DMS153 treated with DMSO at 0.1 percent for 48 hours (cell line): ENCODE results near the gene CRHR2.
"Not testable (repeated sequence)": the region's sequence is repeated elsewhere in the genome, so short reads cannot be mapped to it uniquely, and the experiment has no call there.

ENCODE experiments used
- DNase-seq: peaks from one replicate; lab custom pipeline; 2025; ENCODE audit not compliant: unreplicated experiment; lab: John Stamatoyannopoulos, UW

CRHR2 gene

DNA sequence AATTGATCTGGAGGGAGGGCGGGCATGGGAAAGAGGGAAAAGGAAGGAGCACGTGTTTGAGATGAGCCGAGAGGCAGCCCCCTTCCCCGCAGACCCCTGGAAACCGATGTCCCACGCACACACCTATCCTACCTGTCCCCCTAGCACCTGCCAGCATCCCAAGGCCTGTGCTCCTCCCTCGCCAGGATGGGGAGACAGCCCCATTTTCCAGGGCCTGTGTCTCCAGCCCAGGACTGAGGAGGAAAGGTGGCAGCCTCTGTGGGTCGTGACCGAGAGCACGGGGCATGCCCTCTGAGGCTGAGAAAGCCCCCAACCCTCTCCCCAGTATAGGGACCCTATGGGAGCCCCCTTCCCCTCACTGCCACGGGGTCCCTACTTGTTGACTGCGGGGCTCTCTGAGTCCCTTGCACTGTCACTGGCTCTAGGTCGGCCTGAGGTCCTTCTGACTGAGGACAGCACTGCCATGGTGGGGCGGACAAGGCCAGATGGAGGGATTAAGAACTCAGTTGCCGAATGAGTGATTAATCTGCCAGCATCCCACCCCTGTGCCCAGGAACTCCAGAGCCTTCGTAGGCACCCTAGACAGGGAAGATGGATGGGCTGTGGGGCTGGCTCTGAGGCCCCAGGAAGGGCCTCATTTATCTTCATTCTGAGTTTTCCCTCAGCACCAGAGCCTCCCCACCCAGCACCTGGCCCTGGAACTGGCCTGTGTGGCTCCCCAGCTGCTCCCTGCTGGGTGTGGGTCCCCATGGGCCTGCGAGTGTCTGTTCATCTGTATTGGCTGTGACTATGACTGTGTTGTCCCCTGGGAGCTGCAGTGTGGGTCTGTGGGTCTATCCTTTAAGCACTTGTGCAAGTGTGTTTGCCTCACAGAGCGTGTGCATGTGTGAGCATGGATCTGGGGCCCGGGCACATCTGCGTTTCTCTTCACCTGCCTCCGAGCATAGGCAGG, 26.0 kb downstream of the CRHR2 start:
- DNase-seq = no peak

DNA sequence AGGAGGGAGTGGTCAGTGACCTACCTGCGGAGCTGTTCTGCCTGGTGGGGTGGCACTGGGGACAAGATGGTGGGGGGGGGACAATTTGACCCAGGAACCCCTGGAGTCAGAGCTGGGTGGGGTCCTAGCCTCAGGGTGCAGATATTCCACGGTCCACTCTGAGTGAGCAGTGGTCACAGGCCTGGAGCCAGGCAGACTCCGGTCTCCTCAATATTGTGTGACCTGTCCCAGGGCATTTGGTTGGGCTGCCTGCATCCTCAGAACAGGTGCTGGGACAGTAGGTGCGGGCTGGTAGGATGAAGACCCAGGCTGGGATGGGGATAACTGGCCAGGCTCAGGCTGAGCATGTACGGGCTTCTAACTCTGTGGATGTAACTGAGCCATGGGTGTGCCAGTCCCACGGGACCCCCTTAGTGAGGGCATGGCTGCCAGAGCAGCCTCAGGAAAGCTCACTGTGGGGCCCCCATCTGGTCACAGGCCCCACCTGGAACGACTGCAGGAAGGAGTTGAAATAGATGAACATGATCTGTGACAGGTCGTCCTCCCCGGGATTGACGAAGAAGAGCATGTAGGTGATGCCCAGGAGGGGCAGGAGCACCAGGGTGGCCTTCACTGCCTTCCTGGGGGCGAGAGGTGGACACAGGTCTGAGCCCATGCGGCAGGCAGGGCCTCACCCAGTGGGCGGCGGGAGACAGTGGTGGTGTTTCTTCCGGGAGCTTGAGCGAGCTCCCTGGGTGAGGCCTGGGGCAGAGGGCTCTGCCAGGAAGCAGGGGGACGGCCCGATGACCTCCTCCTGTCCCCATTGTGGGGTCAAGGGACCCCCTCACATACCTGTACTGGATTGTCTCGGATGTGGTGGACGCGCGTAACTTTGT, 26.9 kb downstream of the CRHR2 start:
- no peak for DNase-seq

GRCh38 chr7:30654296-30655090, 27.8 kb downstream of the CRHR2 start:
- no peak for DNase-seq

- DNase-seq = no peak
These were observed 29.3 kb downstream of the CRHR2 start for GRCh38 chr7:30652698-30653641.

DNA sequence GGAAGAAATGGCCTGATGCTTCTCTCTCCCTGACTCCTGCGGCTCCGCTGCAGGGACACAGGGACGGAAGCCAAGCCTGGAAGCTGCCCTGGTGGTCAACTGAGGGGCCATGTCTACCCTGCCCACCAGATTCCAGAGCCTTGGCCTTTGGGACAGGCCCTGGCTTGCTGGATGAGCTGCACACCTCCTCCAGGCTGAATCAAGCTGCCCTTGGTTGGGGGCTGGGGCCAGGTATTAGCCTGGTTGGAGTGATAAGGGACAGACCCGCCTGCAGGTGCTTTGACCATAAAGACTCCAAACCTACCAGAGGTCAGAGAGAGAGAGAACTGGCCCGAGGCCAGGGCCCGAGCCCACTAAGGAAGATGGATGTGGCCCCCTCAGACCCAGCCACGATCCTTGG, 30.1 kb downstream of the CRHR2 start:
- no peak for DNase-seq

GRCh38 chr7:30650421-30650808, 31.8 kb downstream of the CRHR2 start:
- no peak for DNase-seq

DNA sequence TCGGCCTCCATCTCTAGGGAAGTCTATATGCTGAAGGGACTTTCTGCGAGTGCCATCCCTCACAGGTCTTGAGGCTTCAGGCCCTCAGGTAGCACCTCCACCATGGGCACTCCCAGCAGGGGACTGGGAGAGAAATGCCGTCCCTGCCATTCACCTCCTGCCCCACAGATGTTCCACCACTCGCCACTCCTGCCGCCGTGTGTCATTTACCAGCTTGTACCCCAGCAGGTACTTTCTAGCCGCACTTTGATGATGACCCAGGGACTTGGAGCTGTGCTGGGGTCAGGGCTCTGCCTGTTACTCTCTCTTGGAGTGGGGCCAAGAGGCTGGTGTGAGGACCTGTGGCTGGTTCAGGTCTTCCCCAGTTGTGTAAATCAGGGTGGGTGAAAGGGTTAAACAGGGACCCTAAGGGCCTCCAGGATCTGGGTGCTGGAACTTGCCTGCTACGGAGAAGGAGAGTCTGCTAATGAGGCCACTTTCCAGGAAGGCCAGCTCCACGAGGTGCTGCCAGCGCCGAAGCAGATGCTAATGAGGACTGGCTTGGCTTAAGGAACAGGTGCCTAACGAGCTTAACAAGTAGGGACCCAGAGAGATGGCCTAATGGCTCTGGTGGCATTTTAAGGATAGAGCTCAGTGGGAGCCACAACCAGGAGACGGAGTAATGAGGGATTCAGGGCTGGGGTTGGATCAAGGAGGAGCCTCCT, 32.4 kb downstream of the CRHR2 start:
- DNase-seq = no peak

DNA sequence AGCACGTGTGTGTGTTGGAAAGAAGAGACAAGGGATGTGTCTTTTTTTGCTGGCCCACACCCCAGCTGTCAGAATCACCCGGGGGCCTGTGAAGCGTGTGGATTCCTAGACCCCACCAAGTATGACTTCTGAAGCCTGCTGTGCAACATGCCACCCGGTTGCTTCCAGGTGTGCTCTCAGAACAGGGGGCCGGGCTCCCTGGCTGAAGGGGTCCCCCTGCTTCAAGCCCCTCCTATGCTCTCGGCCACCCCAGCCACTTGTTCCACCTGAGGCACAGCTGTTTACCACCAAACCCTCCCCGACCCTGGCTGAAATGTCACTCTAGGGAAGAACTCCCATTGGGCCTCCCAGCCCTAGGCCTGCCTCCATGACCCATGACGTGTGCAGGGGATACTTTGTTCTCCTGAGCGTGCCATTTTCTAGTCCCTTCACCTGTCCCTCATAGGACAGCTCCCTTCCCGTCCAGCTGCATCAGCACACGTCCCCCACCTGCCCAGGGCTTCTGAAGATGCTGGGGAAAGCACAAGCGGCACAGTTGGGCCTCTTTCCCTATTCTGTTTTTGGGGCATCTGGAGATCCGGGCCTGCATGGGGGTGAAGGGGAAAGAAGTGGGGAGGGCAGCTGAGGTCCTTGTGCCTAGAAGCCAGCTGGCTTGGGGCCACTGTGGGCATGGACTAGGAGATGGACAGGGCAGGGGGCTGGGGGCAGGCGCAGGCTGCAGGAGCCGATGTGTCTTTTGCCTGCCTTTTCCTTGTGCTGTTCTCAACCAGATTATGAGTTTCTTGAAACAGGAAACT, 33.3 kb downstream of the CRHR2 start:
- DNase-seq = no peak

- peak; percentile 11 for DNase-seq
These were observed 34.5 kb downstream of the CRHR2 start for GRCh38 chr7:30647589-30648364.

DNA sequence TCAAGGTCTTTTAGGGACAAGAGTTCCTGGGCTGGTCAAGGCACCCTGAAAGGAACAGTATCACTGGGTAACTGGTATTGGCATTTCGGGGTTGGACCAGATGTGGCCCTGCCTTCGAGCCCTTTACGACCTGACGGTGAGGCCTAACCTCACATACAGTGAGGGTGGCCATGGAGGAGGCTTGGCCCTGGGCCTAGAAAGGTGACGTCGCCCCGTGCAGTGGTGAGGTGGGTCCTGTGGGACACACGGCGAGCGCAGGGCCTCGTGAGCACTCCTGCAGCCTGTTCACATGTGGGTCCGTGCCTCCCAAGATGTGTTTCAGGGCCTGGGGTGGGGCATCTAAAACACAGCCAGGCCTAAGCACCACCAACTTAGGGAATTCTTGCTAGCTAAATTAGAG, 36.1 kb downstream of the CRHR2 start:
- no peak for DNase-seq

GRCh38 chr7:30645661-30646060, 36.6 kb downstream of the CRHR2 start:
- DNase-seq = no peak

- no peak for DNase-seq
These were observed 37.8 kb downstream of the CRHR2 start for GRCh38 chr7:30644286-30644955.

GRCh38 chr7:30642789-30643188, 39.5 kb downstream of the CRHR2 start:
- peak; percentile 26 for DNase-seq

DNA sequence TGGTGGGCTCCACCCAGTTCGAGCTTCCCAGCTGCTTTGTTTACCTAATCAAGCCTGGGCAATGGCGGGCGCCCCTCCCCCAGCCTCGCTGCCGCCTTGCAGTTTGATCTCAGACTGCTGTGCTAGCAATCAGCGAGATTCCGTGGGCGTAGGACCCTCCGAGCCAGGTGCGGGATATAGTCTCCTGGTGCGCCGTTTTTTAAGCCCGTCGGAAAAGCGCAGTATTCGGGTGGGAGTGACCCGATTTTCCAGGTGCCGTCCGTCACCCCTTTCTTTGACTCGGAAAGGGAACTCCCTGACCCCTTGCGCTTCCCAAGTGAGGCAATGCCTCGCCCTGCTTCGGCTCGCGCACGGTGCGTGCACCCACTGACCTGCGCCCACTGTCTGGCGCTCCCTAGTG, 39.9 kb downstream of the CRHR2 start:
- not testable (repeated sequence) for DNase-seq

DNA sequence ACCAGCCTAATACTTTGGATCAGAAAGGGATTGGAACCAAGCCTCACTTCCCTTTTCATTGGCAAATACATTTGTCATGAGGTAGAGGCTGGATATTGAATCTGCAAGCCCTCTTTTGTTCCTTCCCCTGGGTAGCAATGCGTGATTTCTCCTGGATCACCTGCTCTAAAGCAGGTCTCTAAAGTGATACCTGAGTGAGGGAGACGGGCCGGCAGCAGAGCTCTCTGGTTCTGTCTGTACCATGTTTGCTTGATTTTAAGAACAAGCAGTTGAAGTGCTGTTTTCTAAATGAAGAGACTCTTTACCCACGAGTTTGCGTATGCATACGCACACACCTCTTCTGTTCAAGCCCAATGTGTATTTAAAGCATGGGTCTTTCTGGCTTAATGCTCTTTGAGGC, 46.5 kb downstream of the CRHR2 start:
- no peak for DNase-seq

- no peak for DNase-seq
These were observed 47.5 kb downstream of the CRHR2 start for GRCh38 chr7:30634634-30635201.

DNA sequence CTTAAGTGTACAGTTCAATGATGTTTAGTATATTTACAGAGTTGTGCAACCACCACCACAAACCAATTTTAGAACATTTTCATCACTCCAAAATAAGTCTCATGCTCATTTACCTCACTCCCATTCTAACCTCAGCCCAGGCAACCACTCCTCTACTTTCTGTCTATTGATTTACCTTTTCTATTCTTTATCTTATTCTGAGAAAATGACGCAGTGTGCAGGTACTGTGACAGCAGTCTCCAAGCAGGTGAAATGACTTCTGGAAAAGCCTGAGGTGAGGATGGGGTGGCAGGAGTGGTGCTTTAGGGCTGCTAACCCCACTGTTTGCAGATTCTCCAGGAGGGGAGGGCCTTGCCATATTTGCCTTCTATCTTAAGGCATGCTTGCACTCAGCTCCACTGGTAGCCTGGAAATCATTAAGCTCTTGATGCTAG, 48.0 kb downstream of the CRHR2 start:
- DNase-seq = no peak
